K562 (cell line): Measurements from ENCODE around the gene NUP62. TPM values are rescaled to one million over a fixed set of nuclear protein-coding genes. Genes with fewer than 3 reads are reported as not detected.
A peak's percentile ranks its signal among the peaks of the same experiment; 100 is the strongest.

ENCODE experiments used
- ATAC-seq: fragments of 200-7000 bp; cut with Tn5 transposase; 3 replicates; pipeline ENCODE4 v1.9.1; 2020; ENCODE audit warnings: moderate library complexity
- BruUV-seq: library from RNA; stranded (reverse); fragments of 400-500 nt; replicated peaks from 2 replicates; lab custom pipeline; 2021; lab: Mats Ljungman, UMichigan
- CTCF ChIA-PET: fragments of 300-600 bp; formaldehyde crosslinking; extraction: SDS; loops from one replicate; lab custom pipeline; 2021; ENCODE audit warnings: low intra/inter-chr PET ratio; lab: Yijun Ruan, JAX
- POLR2A ChIA-PET: fragments of 300-600, 350-650 bp; sonication (Branson Sonifier 250); formaldehyde crosslinking; extraction: SDS; loops from one replicate; lab custom pipeline; 2021; ENCODE audit warnings: antibody characterized with exemption, inconsistent platforms; lab: Yijun Ruan, JAX
- DNase-seq, 4 experiments: peaks; one replicate each; pipeline versions ENCODE4 v3.0.0 to v3.0.0-alpha.2; 2011 to 2018; ENCODE audit warnings: low spot score in 3 of 4, mixed read lengths in 3 of 4; ENCODE audit errors: extremely low read depth in 1 of 4
- FAIRE-seq: peaks from 2 replicates; lab custom pipeline; 2011; peaks lifted over from hg19 to GRCh38; lab: Jason Lieb, UNC
- H2AFZ ChIP-seq: 2 replicates; pipeline ENCODE4 v1.6.0; 2011; ENCODE audit warnings: low read depth, low read length, control low read depth, inconsistent platforms
- H3K27ac ChIP-seq: fragments of 200-600 bp; 3 replicates; pipeline ENCODE4 v1.8.0; 2011; ENCODE audit warnings: low read depth, mild to moderate bottlenecking, control low read depth, inconsistent platforms, low read length, moderate library complexity, mixed read lengths; ENCODE audit errors: extremely low read depth
- H3K27me3 ChIP-seq, 2 experiments: fragments of 300-600 bp in 1 of 2; 2 replicates in 1 of 2; 3 replicates in 1 of 2; pipeline versions ENCODE4 v1.6.0 to v1.8.0; 2011; ENCODE audit warnings: inconsistent platforms in 2 of 2, low read length in 2 of 2, mild to moderate bottlenecking in 1 of 2, mixed read lengths in 1 of 2, moderate library complexity in 1 of 2; ENCODE audit not compliant: control insufficient read depth in 2 of 2, insufficient read depth in 2 of 2
- H3K36me3 ChIP-seq: fragments of 300-600 bp; 3 replicates; pipeline ENCODE4 v1.8.0; 2011; ENCODE audit warnings: mild to moderate bottlenecking, low read length, inconsistent platforms; ENCODE audit not compliant: control insufficient read depth, insufficient read depth
- H3K4me1 ChIP-seq, 2 experiments: fragments of 200-600 bp in 1 of 2; replicated peaks in 1 of 2; 2 replicates in 1 of 2; 3 replicates in 1 of 2; pipeline versions ENCODE4 v1.5.1 to v1.8.0; 2011; ENCODE audit warnings: inconsistent platforms in 2 of 2, low read length in 2 of 2, mild to moderate bottlenecking in 1 of 2, mixed read lengths in 1 of 2, moderate library complexity in 1 of 2; ENCODE audit not compliant: control insufficient read depth in 2 of 2, insufficient read depth in 2 of 2
- H3K4me2 ChIP-seq: 2 replicates; pipeline ENCODE4 v1.6.1; 2011; ENCODE audit warnings: low read length, control low read depth, inconsistent platforms, mixed read lengths; ENCODE audit not compliant: insufficient read depth
- H3K4me3 ChIP-seq: fragments of 200-600 bp; sonication (generic), shearing (Covaris generic); 2 replicates; pipeline ENCODE4 v1.5.1; 2016; ENCODE audit warnings: control low read depth, inconsistent platforms
- H3K79me2 ChIP-seq: fragments of 200-600 bp; 3 replicates; pipeline ENCODE4 v1.8.0; 2011; ENCODE audit warnings: low read length, inconsistent platforms; ENCODE audit not compliant: control insufficient read depth, insufficient read depth
- H3K9ac ChIP-seq, 2 experiments: 2 replicates each; pipeline versions ENCODE4 v1.6.0 to v1.6.1; 2011; ENCODE audit warnings: low read depth in 2 of 2, low read length in 2 of 2, control low read depth in 1 of 2, inconsistent platforms in 1 of 2, mild to moderate bottlenecking in 1 of 2, mixed read lengths in 1 of 2; ENCODE audit not compliant: insufficient read depth in 1 of 2
- H3K9me1 ChIP-seq: one replicate; pipeline ENCODE4 v1.6.0; 2011; ENCODE audit warnings: inconsistent platforms, mild to moderate bottlenecking, low read length, moderate library complexity; ENCODE audit not compliant: control insufficient read depth, insufficient read depth
- H3K9me3 ChIP-seq: replicated peaks from 2 replicates; pipeline ENCODE4 v1.5.1; 2011; ENCODE audit warnings: low read depth, low read length, inconsistent platforms; ENCODE audit not compliant: control insufficient read depth, insufficient read depth
- H4K20me1 ChIP-seq: replicated peaks from 2 replicates; pipeline ENCODE4 v1.6.1; 2011; ENCODE audit warnings: low read length, inconsistent platforms, mixed read lengths; ENCODE audit not compliant: control insufficient read depth, insufficient read depth
- ELF1 ChIP-seq: fragments of 200-800 bp; sonication (Bioruptor generic); IDR thresholded peaks from 2 replicates; pipeline ENCODE4 v1.6.1; 2016; ENCODE audit warnings: missing genetic modification characterization, missing compliant biosample characterization
- ELF2 ChIP-seq: fragments of 250-450 bp; sonication (Bioruptor Pico); IDR thresholded peaks from 2 replicates; pipeline ENCODE4 v1.5.0; 2021; ENCODE audit warnings: mild to moderate bottlenecking
- GTF2A2 ChIP-seq: IDR thresholded peaks from 2 replicates; pipeline ENCODE4 v1.6.1; 2016; ENCODE audit warnings: mild to moderate bottlenecking, missing genetic modification characterization, missing compliant biosample characterization
- JUN ChIP-seq, 2 experiments: sonication (generic) in 1 of 2; formaldehyde crosslinking in 1 of 2; IDR thresholded peaks; 2 replicates each; pipeline versions ENCODE4 v1.6.1 to v1.8.0; 2012 to 2022; ENCODE audit warnings: borderline replicate concordance in 2 of 2, mild to moderate bottlenecking in 2 of 2, improper control_type of control experiment in 1 of 2, low read depth in 1 of 2, low read length in 1 of 2, missing genetic modification reagents in 1 of 2
- PHB ChIP-seq: fragments of 250-450 bp; sonication (Bioruptor Pico); IDR thresholded peaks from 2 replicates; pipeline ENCODE4 v1.5.0; 2021
- POLR2B ChIP-seq: fragments of 450-650 bp; IDR thresholded peaks from 2 replicates; pipeline ENCODE4 v1.6.1; 2018; ENCODE audit warnings: low read depth; ENCODE audit not compliant: partially characterized antibody
- POLR2G ChIP-seq: fragments of 200-400 bp; formaldehyde crosslinking; IDR thresholded peaks from 2 replicates; pipeline ENCODE4 v1.6.1; 2017; ENCODE audit warnings: low read depth, mild to moderate bottlenecking, antibody characterized with exemption, low read length, moderate library complexity
- RBM15 ChIP-seq: fragments of 200-400 bp; formaldehyde crosslinking; IDR thresholded peaks from 2 replicates; pipeline ENCODE4 v1.6.1; 2018; ENCODE audit warnings: mild to moderate bottlenecking, low read length, moderate library complexity; ENCODE audit not compliant: insufficient read depth
- SETDB1 ChIP-seq: IDR thresholded peaks from one replicate; pipeline ENCODE4 v1.6.1; 2012; ENCODE audit warnings: low read length, control low read depth, inconsistent platforms
- SIX5 ChIP-seq, 2 experiments: IDR thresholded peaks; 2 replicates each; pipeline ENCODE4 v1.6.1; 2011; ENCODE audit warnings: low read length in 2 of 2, borderline replicate concordance in 1 of 2, low read depth in 1 of 2, mild to moderate bottlenecking in 1 of 2, moderate library complexity in 1 of 2; ENCODE audit not compliant: insufficient read depth in 1 of 2
- SRSF9 ChIP-seq: fragments of 200-400 bp; formaldehyde crosslinking; IDR thresholded peaks from 2 replicates; pipeline ENCODE4 v1.6.1; 2017; ENCODE audit warnings: low read depth, low read length, borderline replicate concordance
- STAG1 ChIP-seq: sonication (generic); formaldehyde crosslinking; IDR thresholded peaks from 2 replicates; pipeline ENCODE4 v1.5.0; 2020; ENCODE audit warnings: missing genetic modification reagents, borderline replicate concordance
- TEAD2 ChIP-seq: fragments of 450-650 bp; IDR thresholded peaks from 2 replicates; pipeline ENCODE4 v1.6.1; 2016; ENCODE audit warnings: missing genetic modification characterization, control low read depth, missing compliant biosample characterization
- TOE1 ChIP-seq, 2 experiments: fragments of 450-650 bp in 1 of 2; sonication (generic) in 1 of 2; formaldehyde crosslinking in 1 of 2; IDR thresholded peaks; 2 replicates each; pipeline versions ENCODE4 v1.7.1 to v1.8.0; 2016 to 2022; ENCODE audit warnings: borderline replicate concordance in 2 of 2, mild to moderate bottlenecking in 2 of 2, antibody characterized with exemption in 1 of 2, inconsistent platforms in 1 of 2, low read depth in 1 of 2, missing genetic modification reagents in 1 of 2, moderate library complexity in 1 of 2
- ZFP36 ChIP-seq: fragments of 150-350 bp; IDR thresholded peaks from 2 replicates; pipeline ENCODE4 v1.6.1; 2018; ENCODE audit warnings: low read length, low read depth; ENCODE audit not compliant: partially characterized antibody
- ZFPM2 ChIP-seq: fragments of 250-450 bp; sonication (Bioruptor Pico); IDR thresholded peaks from 2 replicates; pipeline ENCODE4 v1.5.1; 2022; ENCODE audit warnings: mild to moderate bottlenecking
- ZNF175 ChIP-seq: fragments of 200-800 bp; sonication (Bioruptor generic); IDR thresholded peaks from 2 replicates; pipeline ENCODE4 v1.6.1; 2016; ENCODE audit warnings: low read depth, mild to moderate bottlenecking, missing genetic modification characterization, missing compliant biosample characterization
- ZNF57 ChIP-seq: fragments of 450-650 bp; formaldehyde crosslinking; IDR thresholded peaks from 2 replicates; pipeline ENCODE4 v1.4.0; 2020; ENCODE audit warnings: mild to moderate bottlenecking, moderate library complexity
- ZSCAN32 ChIP-seq: fragments of 450-650 bp; formaldehyde crosslinking; IDR thresholded peaks from 2 replicates; pipeline ENCODE4 v1.4.0; 2020; ENCODE audit warnings: mild to moderate bottlenecking, moderate library complexity
- WGBS: fragments of 100-300 bp; shearing (Covaris generic); methylation state at CpG from one replicate; pipeline ENCODE4 v1.1.6; 2016; ENCODE audit warnings: low coverage, mixed read lengths; ENCODE audit not compliant: insufficient coverage; ENCODE audit errors: missing lambda C conversion rate; 5-methylcytosine and 5-hydroxymethylcytosine counted together
- in situ Hi-C: fragments of 300-500 bp; cut with MboI; formaldehyde crosslinking; loops from 4 replicates; pipeline ENCODE4 v1.15.0; 2018; ENCODE audit warnings: inconsistent platforms, mixed read lengths
- intact Hi-C: fragments of 100-400 bp; cut with micrococcal nuclease; formaldehyde crosslinking; loops from 2 replicates; pipeline ENCODE4 v1.14.2; 2022
- polyA plus RNA-seq, 8 experiments: library from polyadenylated mRNA; depleted of rRNA in 4 of 8; stranded (reverse) in 5 of 8; unstranded in 3 of 8; fragments of >200 nt; fragmentation: Nextera tagmentation in 2 of 8; fragmentation: Illumina TruSeq in 1 of 8; extraction: Ambion mirVana in 2 of 8; extraction: Trizol in 1 of 8; gene quantifications; 2 replicates each; pipeline versions ENCODE4 v1.2.1 to v1.2.3, GENCODE V29; 2011 to 2014; ENCODE audit warnings: inconsistent platforms in 1 of 8, missing spikeins in 1 of 8
- total RNA-seq, 7 experiments: library from RNA; depleted of rRNA in 6 of 7; stranded (reverse); fragments of >200 nt in 6 of 7; fragmentation: Illumina TruSeq in 2 of 7; extraction: Trizol in 2 of 7; gene quantifications; 2 replicates each; pipeline versions ENCODE4 v1.2.1 to v1.2.3, GENCODE V29; 2011 to 2021; ENCODE audit warnings: low replicate concordance in 1 of 7
- TF ChIP-seq, protein P1 (sequence below): fragments of 250-450 bp; sonication (Bioruptor Pico); IDR thresholded peaks from 2 replicates; pipeline ENCODE4 v1.9.0; 2021; ENCODE audit warnings: mild to moderate bottlenecking, inconsistent platforms

Gene NUP62
- total and polyA plus RNA-seq, 9 of the 15 experiments (the other 6 are each of a cell fraction or from before 2014, with no cell fraction given): 16.9 to 109 (median 66.0) TPM

DNA sequence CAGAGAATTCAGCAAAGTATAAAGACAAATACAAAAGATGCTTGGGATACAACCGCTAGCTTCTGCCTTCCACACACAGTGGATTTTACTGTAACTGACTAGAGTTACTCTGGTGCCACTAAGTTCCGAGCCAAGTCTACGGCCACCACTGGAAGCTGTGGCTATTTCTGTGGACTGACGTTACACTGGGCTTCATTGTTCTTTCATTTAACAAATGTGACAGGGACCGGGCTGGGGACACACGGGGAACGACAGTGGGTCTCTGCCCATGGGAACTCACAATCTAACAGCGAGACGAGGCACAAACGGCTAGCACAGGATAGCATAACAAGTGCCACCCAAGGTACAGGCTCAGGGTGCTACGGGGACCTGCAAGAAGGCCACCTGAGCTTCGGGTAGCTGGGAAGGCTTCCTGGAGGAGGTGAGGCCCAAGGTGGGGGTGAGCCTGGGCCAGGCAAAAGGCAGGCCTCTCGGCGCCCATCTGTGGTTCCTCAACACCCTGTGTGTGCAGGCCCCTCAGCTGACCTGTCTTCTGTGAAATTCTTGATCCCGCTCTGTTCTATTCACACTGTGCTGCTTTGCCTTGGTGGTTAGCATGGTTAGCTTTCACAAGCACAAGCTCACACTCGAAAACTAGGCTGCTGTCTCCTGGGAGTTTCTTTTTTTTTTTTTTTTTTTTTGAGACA is 22.3 kb downstream of the NUP62 start:
- Histone ChIP-seq H2AFZ (no peak overlapping the region), H3K4me2 (no peak overlapping the region), H3K9me1 (no peaks in the 10 kb centered on the region), H3K9ac (no peak overlapping the region; a peak in 1 of 4 replicates), H3K4me3 (no peak overlapping the region), H3K9me3 (no peaks in the 10 kb centered on the region), H3K27me3 (no peaks in the 10 kb centered on the region), H4K20me1 (peaks cover 18% of the 10 kb centered on the region), H3K79me2 (peaks cover 20% of the 10 kb centered on the region), H3K4me1 (peaks cover 0 to 19% of the 10 kb centered on the region in 2 experiments; a peak in 3 of 5 replicates), H3K36me3 (peaks cover 56% of the 10 kb centered on the region; the same call in 2 of the 3 replicates), H3K27ac (no peak overlapping the region)
- intact Hi-C loops: no loop called here
- CTCF ChIA-PET: no interaction called here
- TSS peak; percentile 64 for BruUV-seq
- FAIRE-seq: peak; percentile 6
- no peak for DNase-seq
- no peak for ATAC-seq
- in situ Hi-C loops: no loop called here
- POLR2A ChIA-PET: interaction anchor here (0.6 to 0.8 kb wide), 2 partner anchors 17 to 681 kb away, joined by 3 read pairs; no protein-coding TSS in a partner anchor
- 89% methylated on average over 15 of the region's 16 CpGs for WGBS
- TF ChIP-seq SRSF9 (no peak), ZSCAN32 (CRISPR knock-in tag) (no peak), RBM15 (no peak), TEAD2 (tag) (no peak), TOE1 (IDR thresholded peaks at IDR 0.05; ENCODE audit: borderline replicate concordance) (no peak), TOE1 (CRISPR knock-in tag; IDR thresholded peaks at IDR 0.05; ENCODE audit: borderline replicate concordance, low read depth) (no peak), ZNF175 (no peak), PHB (CRISPR knock-in tag) (no peak), JUN (IDR thresholded peaks at IDR 0.05; ENCODE audit: borderline replicate concordance, low read depth, low read length) (no peak), JUN (CRISPR knock-in tag; IDR thresholded peaks at IDR 0.05; ENCODE audit: borderline replicate concordance) (no peak), STAG1 (CRISPR knock-in tag) (no peak), ZFP36 (peak; percentile 58), ZFPM2 (CRISPR knock-in tag) (no peak), ELF2 (CRISPR knock-in tag) (no peak), POLR2G (peak; percentile 57; the same call in 1 of the 2 replicates), POLR2B (no peak), ELF1 (no peak), SETDB1 (no peak), ZNF57 (CRISPR knock-in tag) (no peak), GTF2A2 (tag) (no peak), SIX5 (IDR thresholded peaks at IDR 0.05; ENCODE audit: borderline replicate concordance in 1 of 2, insufficient read depth in 1 of 2, low read depth in 1 of 2, low read length in 2 of 2) (no peak)
- TF ChIP-seq, protein P1, sequence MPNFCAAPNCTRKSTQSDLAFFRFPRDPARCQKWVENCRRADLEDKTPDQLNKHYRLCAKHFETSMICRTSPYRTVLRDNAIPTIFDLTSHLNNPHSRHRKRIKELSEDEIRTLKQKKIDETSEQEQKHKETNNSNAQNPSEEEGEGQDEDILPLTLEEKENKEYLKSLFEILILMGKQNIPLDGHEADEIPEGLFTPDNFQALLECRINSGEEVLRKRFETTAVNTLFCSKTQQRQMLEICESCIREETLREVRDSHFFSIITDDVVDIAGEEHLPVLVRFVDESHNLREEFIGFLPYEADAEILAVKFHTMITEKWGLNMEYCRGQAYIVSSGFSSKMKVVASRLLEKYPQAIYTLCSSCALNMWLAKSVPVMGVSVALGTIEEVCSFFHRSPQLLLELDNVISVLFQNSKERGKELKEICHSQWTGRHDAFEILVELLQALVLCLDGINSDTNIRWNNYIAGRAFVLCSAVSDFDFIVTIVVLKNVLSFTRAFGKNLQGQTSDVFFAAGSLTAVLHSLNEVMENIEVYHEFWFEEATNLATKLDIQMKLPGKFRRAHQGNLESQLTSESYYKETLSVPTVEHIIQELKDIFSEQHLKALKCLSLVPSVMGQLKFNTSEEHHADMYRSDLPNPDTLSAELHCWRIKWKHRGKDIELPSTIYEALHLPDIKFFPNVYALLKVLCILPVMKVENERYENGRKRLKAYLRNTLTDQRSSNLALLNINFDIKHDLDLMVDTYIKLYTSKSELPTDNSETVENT (CRISPR knock-in tag): 0 out of 2 replicates have a peak, but pooled peaks have one; percentile 33
